Right lobe of liver (tissue), 6 donors: ENCODE data around the gene AMELX. TPM values are rescaled to one million over a fixed set of nuclear protein-coding genes. Genes with fewer than 3 reads are reported as not detected.

Experiments
- ATAC-seq, 4 donors: fragments of 200-7000 bp; cut with Tn5 transposase; one replicate each; pipeline ENCODE4 v1.9.1; 2020; ENCODE audit warnings: mild to moderate bottlenecking in 4 of 4, moderate library complexity in 4 of 4
- DNase-seq, 3 donors: peaks; one replicate each; pipeline ENCODE4 v3.0.0-alpha.2; 2020
- H3K27ac ChIP-seq, 3 donors: fragments of 200-600 bp; one replicate each; pipeline ENCODE4 v1.8.0; 2022
- H3K27me3 ChIP-seq, 2 donors: fragments of 200-600 bp; one replicate each; pipeline ENCODE4 v1.8.0; 2022
- H3K36me3 ChIP-seq, 4 donors: fragments of 200-600 bp; sonication (generic) in 1 of 4; one replicate each; pipeline versions ENCODE4 v1.5.1 to v1.8.0; 2017 to 2022; ENCODE audit warnings: control low read depth in 1 of 4
- H3K4me1 ChIP-seq, 4 donors: fragments of 200-600 bp; sonication (generic) in 1 of 4; one replicate each; pipeline versions ENCODE4 v1.5.1 to v1.8.0; 2017 to 2022; ENCODE audit warnings: control low read depth in 1 of 4
- H3K4me3 ChIP-seq, 3 donors: fragments of 200-600 bp; one replicate each; pipeline ENCODE4 v1.8.0; 2022
- H3K9me3 ChIP-seq, 4 donors: fragments of 200-600 bp; sonication (generic) in 1 of 4; one replicate each; pipeline versions ENCODE4 v1.5.1 to v1.8.0; 2017 to 2022; ENCODE audit warnings: control low read depth in 1 of 4
- CTCF ChIP-seq, 4 donors: fragments of 200-600 bp in 3 of 4; fragments of 450-650 bp in 1 of 4; IDR thresholded peaks; one replicate each; pipeline versions ENCODE4 v1.5.1 to v1.8.0; 2016 to 2022; ENCODE audit warnings: antibody characterized with exemption in 4 of 4, mild to moderate bottlenecking in 2 of 4
- POLR2A ChIP-seq: fragments of 450-650 bp; IDR thresholded peaks from one replicate; pipeline ENCODE4 v1.6.1; 2017; ENCODE audit warnings: antibody characterized with exemption, mild to moderate bottlenecking
- WGBS: methylation state at CpG from one replicate; pipeline ENCODE4 v1.1.6; 2018; ENCODE audit warnings: low coverage, low lambda C conversion rate; ENCODE audit not compliant: insufficient coverage; ENCODE audit errors: missing lambda C conversion rate; 5-methylcytosine and 5-hydroxymethylcytosine counted together
- intact Hi-C, 2 donors: fragments of 100-400 bp; cut with DNase I; formaldehyde crosslinking; loops; one replicate each; pipeline versions ENCODE4 v1.11.2 to v1.14.1; 2022
- total RNA-seq, 6 experiments: library from RNA; depleted of rRNA in 2 of 6; stranded (reverse); fragments of >200 nt in 2 of 6; fragmentation: NEBNext Ultra II Directional in 3 of 6; extraction: Animal tissue kit (Norgen Biotek cat#: 25700) in 3 of 6; gene quantifications; one replicate each; pipeline versions ENCODE4 v1.1.0 to v1.2.4, GENCODE V29; 2016 to 2023
- donor health status: DM: no; HTN: yes; CAD: no.
- donor health status: DM: no; HTN: no; CAD: no.
- donor health status: DM: no; HTN: no; CAD: no.
- donor health status: DM: no; HTN: yes; CAD: no.
- donor health status: DM: no; HTN: yes; CAD: no.

The AMELX gene
- total RNA-seq, 6 experiments from 2014 or later = not detected

GRCh38 chrX:11272863-11273262 lies 20.4 kb upstream of the AMELX start:
- TF ChIP-seq POLR2A (no peak), CTCF (IDR thresholded peaks at IDR 0.05) (no peak)
- H3K4me3 ChIP-seq = no peak overlapping the region

GRCh38 chrX:11273544-11273943 lies 19.7 kb upstream of the AMELX start:
- intact Hi-C loops = no loop called here
- H3K27ac ChIP-seq = no peak overlapping the region
- 47% methylated on average over 1 of the region's 1 CpG for WGBS
- H3K27me3 ChIP-seq = no peaks in the 10 kb centered on the region
- no peaks in the 10 kb centered on the region for H3K36me3 ChIP-seq
- ATAC-seq (no peak), DNase-seq (no peak)
- no peak overlapping the region for H3K4me3 ChIP-seq
- no peaks in the 10 kb centered on the region for H3K4me1 ChIP-seq
- H3K9me3 ChIP-seq = no peaks in the 10 kb centered on the region
- TF ChIP-seq CTCF (IDR thresholded peaks at IDR 0.05) = no peak
- no peak for TF ChIP-seq POLR2A

More at GRCh38 chrX:11272863-11273262, 20.4 kb upstream of the AMELX start:
- no peaks in the 10 kb centered on the region for H3K4me1 ChIP-seq
- WGBS = 56% methylated on average over 5 of the region's 5 CpGs
- DNase-seq = no peak
- intact Hi-C loops = no loop called here
- H3K9me3 ChIP-seq = no peaks in the 10 kb centered on the region
- H3K27me3 ChIP-seq = no peaks in the 10 kb centered on the region
- H3K36me3 ChIP-seq = no peaks in the 10 kb centered on the region
- no peak overlapping the region for H3K27ac ChIP-seq
- no peak for ATAC-seq

GRCh38 chrX:11282043-11282442 lies 11.2 kb upstream of the AMELX start:
- WGBS = 24% methylated on average over 2 of the region's 2 CpGs
- Histone ChIP-seq H3K27ac (no peak overlapping the region), H3K27me3 (no peaks in the 10 kb centered on the region), H3K36me3 (no peaks in the 10 kb centered on the region), H3K4me3 (no peak overlapping the region), H3K9me3 (no peaks in the 10 kb centered on the region), H3K4me1 (no peaks in the 10 kb centered on the region)
- TF ChIP-seq CTCF (IDR thresholded peaks at IDR 0.05) = no peak
- DNase-seq = no peak
- intact Hi-C loops = no loop called here
- ATAC-seq = no peak

- DNase-seq (no peak), ATAC-seq (no peak)
- Histone ChIP-seq H3K27me3 (no peaks in the 10 kb centered on the region), H3K9me3 (no peaks in the 10 kb centered on the region), H3K27ac (no peak overlapping the region), H3K4me1 (no peaks in the 10 kb centered on the region), H3K4me3 (no peak overlapping the region), H3K36me3 (no peaks in the 10 kb centered on the region)
- intact Hi-C loops = no loop called here
- TF ChIP-seq POLR2A (no peak), CTCF (IDR thresholded peaks at IDR 0.05) (no peak)
- 66% methylated on average over 3 of the region's 3 CpGs for WGBS
Observed at GRCh38 chrX:11285651-11286050, 7.6 kb upstream of the AMELX start.

GRCh38 chrX:11287505-11287904 lies 5.7 kb upstream of the AMELX start:
- no peak for ATAC-seq
- Histone ChIP-seq H3K9me3 (no peaks in the 10 kb centered on the region), H3K36me3 (no peaks in the 10 kb centered on the region), H3K27ac (no peak overlapping the region), H3K4me1 (no peaks in the 10 kb centered on the region), H3K4me3 (no peak overlapping the region), H3K27me3 (no peaks in the 10 kb centered on the region)
- intact Hi-C loops = no loop called here
- TF ChIP-seq CTCF (IDR thresholded peaks at IDR 0.05) (no peak), POLR2A (no peak)
- no peak for DNase-seq
- WGBS = 71% methylated on average over 1 of the region's 1 CpG
